DND-41 (cell line): Measurements from ENCODE around the gene SEC24D.

Experiments used
- ATAC-seq: fragments of 200-7000 bp; cut with Tn5 transposase; 3 replicates; pipeline ENCODE4 v1.9.1; 2021; ENCODE audit warnings: low read depth; ENCODE audit not compliant: insufficient read depth
- DNase-seq: peaks from one replicate; pipeline ENCODE4 v3.0.0-alpha.2; 2020
- H2AFZ ChIP-seq: 2 replicates; pipeline ENCODE4 v1.6.0; 2012; ENCODE audit warnings: low read depth, low read length
- H3K27ac ChIP-seq: 2 replicates; pipeline ENCODE4 v1.5.1; 2012; ENCODE audit warnings: low read length, inconsistent platforms
- H3K27me3 ChIP-seq: fragments of 200-600 bp; sonication (generic); 2 replicates; pipeline ENCODE4 v1.6.0; 2012; ENCODE audit warnings: low read length, mild to moderate bottlenecking, inconsistent platforms; ENCODE audit not compliant: insufficient read depth, poor library complexity
- H3K36me3 ChIP-seq: 2 replicates; pipeline ENCODE4 v1.5.1; 2012; ENCODE audit warnings: low read length, inconsistent platforms; ENCODE audit not compliant: insufficient read depth
- H3K4me1 ChIP-seq: 2 replicates; pipeline ENCODE4 v1.5.1; 2012; ENCODE audit warnings: mild to moderate bottlenecking, low read length; ENCODE audit not compliant: insufficient read depth
- H3K4me2 ChIP-seq: 2 replicates; pipeline ENCODE4 v1.6.0; 2012; ENCODE audit warnings: mild to moderate bottlenecking, moderate library complexity, low read length, inconsistent platforms; ENCODE audit not compliant: insufficient read depth
- H3K4me3 ChIP-seq, 2 experiments: fragments of 200-600 bp in 1 of 2; shearing (Covaris generic) in 1 of 2; 2 replicates each; pipeline ENCODE4 v1.5.1; 2012 to 2016; ENCODE audit warnings: inconsistent platforms in 2 of 2, low read length in 2 of 2, mild to moderate bottlenecking in 2 of 2, low read depth in 1 of 2, moderate library complexity in 1 of 2
- H3K79me2 ChIP-seq: 2 replicates; pipeline ENCODE4 v1.6.0; 2012; ENCODE audit warnings: low read length, inconsistent platforms; ENCODE audit not compliant: insufficient read depth
- H3K9ac ChIP-seq: 2 replicates; pipeline ENCODE4 v1.6.0; 2012; ENCODE audit warnings: low read depth, mild to moderate bottlenecking, inconsistent platforms, low read length, moderate library complexity
- H3K9me3 ChIP-seq: 2 replicates; pipeline ENCODE4 v1.5.1; 2012; ENCODE audit warnings: low read length, moderate library complexity, mild to moderate bottlenecking, inconsistent platforms; ENCODE audit not compliant: insufficient read depth, severe bottlenecking
- H4K20me1 ChIP-seq: 2 replicates; pipeline ENCODE4 v1.6.0; 2012; ENCODE audit warnings: low read length; ENCODE audit not compliant: insufficient read depth
- CTCF ChIP-seq: IDR thresholded peaks from 2 replicates; pipeline ENCODE4 v1.5.1; 2012; ENCODE audit warnings: borderline replicate concordance, low read length, moderate library complexity, mild to moderate bottlenecking; ENCODE audit not compliant: poor library complexity, severe bottlenecking; ENCODE audit errors: extremely low read depth
- EZH2 ChIP-seq: IDR thresholded peaks from 3 replicates; pipeline ENCODE4 v1.6.1; 2012; ENCODE audit warnings: borderline replicate concordance, low read depth, mild to moderate bottlenecking, moderate library complexity, low read length, inconsistent platforms; ENCODE audit not compliant: severe bottlenecking

The SEC24D gene

GRCh38 chr4:118772767-118773428, 63.0 kb downstream of the SEC24D start:
- Histone ChIP-seq H3K27me3 (no peaks in the 10 kb centered on the region), H2AFZ (no peak overlapping the region), H3K36me3 (peaks cover 4% of the 10 kb centered on the region; the same call in 1 of the 2 replicates), H3K9me3 (no peaks in the 10 kb centered on the region), H3K9ac (no peak overlapping the region), H3K27ac (no peak overlapping the region), H3K79me2 (no peaks in the 10 kb centered on the region), H4K20me1 (no peaks in the 10 kb centered on the region), H3K4me1 (no peaks in the 10 kb centered on the region), H3K4me2 (no peak overlapping the region), H3K4me3 (no peak overlapping the region)
- DNase-seq (no peak), ATAC-seq (0 out of 3 replicates have a peak, but pooled peaks have one; percentile 27)
- TF ChIP-seq CTCF, result no peak
- TF ChIP-seq EZH2, result no peak

DNA sequence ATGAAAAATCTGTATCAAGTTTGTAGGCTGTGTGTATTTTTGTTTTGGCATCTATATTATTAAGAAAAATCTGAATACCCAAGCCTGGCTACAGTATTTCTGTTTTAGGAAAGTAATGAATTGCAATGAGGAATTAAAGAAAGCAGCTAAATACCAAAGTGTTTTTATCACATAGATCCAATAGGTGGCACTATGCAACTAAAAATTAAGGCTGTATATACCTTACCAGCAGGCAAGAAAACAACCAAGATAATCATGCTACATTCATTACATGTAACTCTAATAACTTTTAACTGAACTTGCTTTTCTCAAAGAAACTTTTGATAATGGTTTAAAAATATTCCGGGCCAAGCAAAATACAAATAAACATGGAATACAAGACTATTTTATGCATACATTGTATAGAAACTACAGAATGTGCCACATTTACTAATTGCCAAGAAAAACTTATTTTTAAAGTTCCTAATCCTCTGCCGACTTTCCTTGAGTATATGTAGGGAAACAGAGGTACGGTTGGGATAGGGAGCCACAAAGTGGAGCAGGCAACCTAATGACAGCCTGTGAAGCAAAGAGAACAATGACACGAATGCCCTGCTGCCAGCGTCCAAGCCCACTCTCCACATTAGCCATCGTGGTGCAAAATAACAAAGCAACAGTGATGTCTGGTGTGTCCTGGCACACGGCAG, 63.7 kb downstream of the SEC24D start:
- ATAC-seq, result peak; percentile 92
- Histone ChIP-seq H3K4me1 (no peaks in the 10 kb centered on the region), H3K9me3 (no peaks in the 10 kb centered on the region), H3K79me2 (no peaks in the 10 kb centered on the region), H4K20me1 (no peaks in the 10 kb centered on the region), H3K27me3 (no peaks in the 10 kb centered on the region), H3K36me3 (peaks cover 8% of the 10 kb centered on the region), H3K4me3 (no peak overlapping the region), H3K4me2 (no peak overlapping the region), H2AFZ (no peak overlapping the region), H3K27ac (no peak overlapping the region), H3K9ac (no peak overlapping the region)
- no peak for DNase-seq
- no peak for TF ChIP-seq EZH2
- peak; percentile 74 for TF ChIP-seq CTCF

DNA sequence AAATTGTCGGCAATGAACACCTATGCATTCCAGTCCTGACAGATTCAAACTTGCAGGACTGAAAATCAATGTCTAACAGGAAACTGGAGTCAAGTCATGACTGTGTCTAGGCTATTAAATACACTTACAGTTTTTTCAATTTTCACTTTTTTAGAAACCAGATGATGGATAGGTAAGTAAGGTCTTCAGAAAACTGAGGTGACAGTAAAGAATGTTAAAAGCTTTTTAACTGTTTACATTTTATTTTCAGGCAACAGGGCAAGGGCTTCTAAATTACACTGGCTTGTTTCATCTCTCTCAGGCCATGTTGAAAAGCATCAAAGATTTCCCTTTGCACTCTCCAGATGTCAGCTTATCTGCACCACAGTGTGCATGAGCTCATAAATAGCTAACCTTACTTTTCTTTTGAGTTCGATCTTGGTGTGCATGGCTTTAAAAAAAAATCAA, 65.2 kb downstream of the SEC24D start:
- Histone ChIP-seq H3K4me3 (no peak overlapping the region), H3K9ac (no peak overlapping the region), H3K27ac (no peak overlapping the region), H3K4me1 (no peaks in the 10 kb centered on the region), H4K20me1 (no peaks in the 10 kb centered on the region), H3K36me3 (peaks cover 22% of the 10 kb centered on the region), H3K4me2 (no peak overlapping the region), H3K79me2 (no peaks in the 10 kb centered on the region), H2AFZ (no peak overlapping the region), H3K27me3 (no peaks in the 10 kb centered on the region), H3K9me3 (no peaks in the 10 kb centered on the region)
- TF ChIP-seq CTCF, result no peak
- no peak for TF ChIP-seq EZH2
- ATAC-seq (no peak), DNase-seq (no peak)
